ENCODE results near the gene IER5L.
"Not testable (repeated sequence)": the region's sequence is repeated elsewhere in the genome, so short reads cannot be mapped to it uniquely, and the experiment has no call there.

IER5L gene

GRCh38 chr9:129138476-129139232, 39.4 kb downstream of the IER5L start:
- peak; percentile 28 for DNase-seq (ENCODE audit: low read depth)

- no peak for DNase-seq (ENCODE audit: low read depth)
These were observed 40.0 kb downstream of the IER5L start for GRCh38 chr9:129138144-129138462.

GRCh38 chr9:129137292-129138143, 40.5 kb downstream of the IER5L start:
- no peak for DNase-seq (ENCODE audit: low read depth)

- DNase-seq (ENCODE audit: low read depth) = no peak
These were observed 41.5 kb downstream of the IER5L start for GRCh38 chr9:129136446-129137035.

GRCh38 chr9:129135476-129135875, 42.6 kb downstream of the IER5L start:
- no peak for DNase-seq (ENCODE audit: low read depth)

- no peak for DNase-seq (ENCODE audit: low read depth)
These were observed 45.0 kb downstream of the IER5L start for GRCh38 chr9:129133082-129133481.

GRCh38 chr9:129131300-129132145, 46.5 kb downstream of the IER5L start:
- peak; percentile 49 for DNase-seq (ENCODE audit: low read depth)

GRCh38 chr9:129130791-129131190, 47.3 kb downstream of the IER5L start:
- DNase-seq (ENCODE audit: low read depth) = no peak

GRCh38 chr9:129130271-129130670, 47.8 kb downstream of the IER5L start:
- DNase-seq (ENCODE audit: low read depth) = not testable (repeated sequence)

GRCh38 chr9:129128689-129129088, 49.4 kb downstream of the IER5L start:
- DNase-seq (ENCODE audit: low read depth) = no peak

- DNase-seq (ENCODE audit: low read depth) = no peak
These were observed 51.1 kb downstream of the IER5L start for GRCh38 chr9:129126749-129127618.

All from iris pigment epithelial cell (primary cell).